ENCODE results near the gene TOR2A. TPM values are rescaled to one million over a fixed set of nuclear protein-coding genes. Genes with fewer than 3 reads are reported as not detected.

TOR2A gene
- total RNA-seq, 1 donor from 2014 or later: 27.5 TPM

GRCh38 chr9:127767909-127768331 lies 32.8 kb upstream of the TOR2A start:
- H3K4me3 Mint-ChIP-seq (ENCODE audit: unreplicated experiment): no peak overlapping the region
- no peaks in the 10 kb centered on the region for H3K36me3 Mint-ChIP-seq (ENCODE audit: unreplicated experiment)
- H3K9me3 Mint-ChIP-seq (ENCODE audit: unreplicated experiment): peaks cover 13% of the 10 kb centered on the region
- peaks cover 31% of the 10 kb centered on the region for H3K4me1 Mint-ChIP-seq (ENCODE audit: low read depth, unreplicated experiment)
- H3K27ac Mint-ChIP-seq (ENCODE audit: unreplicated experiment): no peak overlapping the region
- H3K27me3 Mint-ChIP-seq (ENCODE audit: unreplicated experiment): peaks cover 14% of the 10 kb centered on the region
- peak; percentile 51 for DNase-seq
- no peak for TF ChIP-seq CTCF (IDR thresholded peaks at IDR 0.05; ENCODE audit: partially characterized antibody, unreplicated experiment)

GRCh38 chr9:127767410-127767809 lies 32.3 kb upstream of the TOR2A start:
- TF ChIP-seq CTCF (IDR thresholded peaks at IDR 0.05; ENCODE audit: partially characterized antibody, unreplicated experiment): no peak
- H3K27ac Mint-ChIP-seq (ENCODE audit: unreplicated experiment): peak overlapping the region; percentile 80
- H3K9me3 Mint-ChIP-seq (ENCODE audit: unreplicated experiment): peaks cover 13% of the 10 kb centered on the region
- DNase-seq: no peak
- H3K4me3 Mint-ChIP-seq (ENCODE audit: unreplicated experiment): peak overlapping the region; percentile 56
- peaks cover 19% of the 10 kb centered on the region for H3K27me3 Mint-ChIP-seq (ENCODE audit: unreplicated experiment)
- H3K36me3 Mint-ChIP-seq (ENCODE audit: unreplicated experiment): no peaks in the 10 kb centered on the region
- peaks cover 36% of the 10 kb centered on the region for H3K4me1 Mint-ChIP-seq (ENCODE audit: low read depth, unreplicated experiment)

- H3K27me3 Mint-ChIP-seq (ENCODE audit: unreplicated experiment): peaks cover 21% of the 10 kb centered on the region
- no peak for TF ChIP-seq CTCF (IDR thresholded peaks at IDR 0.05; ENCODE audit: partially characterized antibody, unreplicated experiment)
- H3K9me3 Mint-ChIP-seq (ENCODE audit: unreplicated experiment): peaks cover 13% of the 10 kb centered on the region
- no peak overlapping the region for H3K27ac Mint-ChIP-seq (ENCODE audit: unreplicated experiment)
- no peaks in the 10 kb centered on the region for H3K36me3 Mint-ChIP-seq (ENCODE audit: unreplicated experiment)
- peak overlapping the region; percentile 42 for H3K4me3 Mint-ChIP-seq (ENCODE audit: unreplicated experiment)
- no peak for DNase-seq
- peaks cover 40% of the 10 kb centered on the region for H3K4me1 Mint-ChIP-seq (ENCODE audit: low read depth, unreplicated experiment)
These were observed 30.3 kb upstream of the TOR2A start for GRCh38 chr9:127765418-127765817.

- peaks cover 37% of the 10 kb centered on the region for H3K4me1 Mint-ChIP-seq (ENCODE audit: low read depth, unreplicated experiment)
- H3K36me3 Mint-ChIP-seq (ENCODE audit: unreplicated experiment): no peaks in the 10 kb centered on the region
- peaks cover 18% of the 10 kb centered on the region for H3K27me3 Mint-ChIP-seq (ENCODE audit: unreplicated experiment)
These were observed 28.9 kb upstream of the TOR2A start for GRCh38 chr9:127763918-127764384.

More at GRCh38 chr9:127763918-127764384, 28.9 kb upstream of the TOR2A start:
- no peak overlapping the region for H3K4me3 Mint-ChIP-seq (ENCODE audit: unreplicated experiment)
- TF ChIP-seq CTCF (IDR thresholded peaks at IDR 0.05; ENCODE audit: partially characterized antibody, unreplicated experiment): peak; percentile 28
- H3K27ac Mint-ChIP-seq (ENCODE audit: unreplicated experiment): peak overlapping the region; percentile 53
- DNase-seq: peak; percentile 42
- peaks cover 11% of the 10 kb centered on the region for H3K9me3 Mint-ChIP-seq (ENCODE audit: unreplicated experiment)
